Frontal cortex (tissue), 4 donors: ENCODE measurements around the gene PUSL1. TPM values are rescaled to one million over a fixed set of nuclear protein-coding genes. Genes with fewer than 3 reads are reported as not detected.

Experiments used
- DNase-seq, 2 donors: peaks; one replicate each; pipeline ENCODE4 v3.0.0; 2012; ENCODE audit warnings: low spot score in 2 of 2
- FAIRE-seq: peaks from 2 replicates; lab custom pipeline; 2012; peaks lifted over from hg19 to GRCh38; lab: Jason Lieb, UNC
- total RNA-seq: library from RNA; depleted of rRNA; stranded (reverse); fragments of >200 nt; gene quantifications from one replicate; pipeline ENCODE4 v1.2.3, GENCODE V29; 2014
- donor health status: control.
- donor health status: control.
- donor health status: control.

PUSL1 gene
- total RNA-seq, 1 donor from 2014 or later, result 6.5 TPM

GRCh38 chr1:1319646-1319941 is 11.2 kb downstream of the PUSL1 start:
- FAIRE-seq (no peak), DNase-seq (no peak)

GRCh38 chr1:1320666-1321448 is 12.5 kb downstream of the PUSL1 start:
- FAIRE-seq, result no peak
- no peak for DNase-seq

GRCh38 chr1:1321477-1321876 is 13.1 kb downstream of the PUSL1 start:
- FAIRE-seq (no peak), DNase-seq (no peak)

- no peak for FAIRE-seq
- DNase-seq, result no peak
These were observed 14.0 kb downstream of the PUSL1 start for GRCh38 chr1:1322418-1322817.

- FAIRE-seq, result no peak
These were observed 14.6 kb downstream of the PUSL1 start for GRCh38 chr1:1322952-1323351.

GRCh38 chr1:1324084-1324523 is 15.7 kb downstream of the PUSL1 start:
- no peak for FAIRE-seq
- DNase-seq, result no peak

More at GRCh38 chr1:1322952-1323351, 14.6 kb downstream of the PUSL1 start:
- no peak for DNase-seq

- FAIRE-seq (no peak), DNase-seq (peak; percentile 96 to 98)
These were observed 16.3 kb downstream of the PUSL1 start, which contains the start of the genes CPTP and INTS11 for GRCh38 chr1:1324524-1325287. Gene CPTP (plus strand): TSS chr1:1324802. CDS start chr1:1326911, 2,109 bp downstream. Gene INTS11 (minus strand): TSS chr1:1324660. CDS start chr1:1324608, 52 bp downstream.

- no peak for DNase-seq
- no peak for FAIRE-seq
These were observed 17.1 kb downstream of the PUSL1 start for GRCh38 chr1:1325288-1326074.

GRCh38 chr1:1326075-1326605 is 17.7 kb downstream of the PUSL1 start:
- FAIRE-seq (no peak), DNase-seq (no peak)

- FAIRE-seq, result no peak
- DNase-seq, result no peak
These were observed 18.9 kb downstream of the PUSL1 start for GRCh38 chr1:1327291-1327690.

GRCh38 chr1:1328254-1328653 is 19.9 kb downstream of the PUSL1 start:
- FAIRE-seq (no peak), DNase-seq (no peak)

GRCh38 chr1:1329304-1330210 is 21.2 kb downstream of the PUSL1 start:
- DNase-seq, result no peak
- FAIRE-seq, result no peak

GRCh38 chr1:1330366-1331067 is 22.1 kb downstream of the PUSL1 start:
- FAIRE-seq (no peak), DNase-seq (no peak)

GRCh38 chr1:1331068-1331965 is 22.9 kb downstream of the PUSL1 start, which contains the start of gene TAS1R3:
Gene TAS1R3 (plus strand): TSS chr1:1331280. CDS start chr1:1331346, 66 bp downstream.
- no peak for DNase-seq
- FAIRE-seq, result no peak

- FAIRE-seq, result no peak
- no peak for DNase-seq
These were observed 23.8 kb downstream of the PUSL1 start for GRCh38 chr1:1332031-1332755.

- FAIRE-seq (no peak), DNase-seq (peak in 1 of 2 donors; percentile 57)
These were observed 24.5 kb downstream of the PUSL1 start for GRCh38 chr1:1332774-1333480.
